Breast epithelium (tissue), 4 donors: ENCODE results near the gene PAQR8. TPM values are rescaled to one million over a fixed set of nuclear protein-coding genes. Genes with fewer than 3 reads are reported as not detected.

Experiments used
- DNase-seq, 2 donors: peaks; one replicate each; pipeline ENCODE4 v3.0.0-alpha.2; 2019; ENCODE audit warnings: low spot score in 2 of 2
- H3K27ac ChIP-seq, 2 donors: fragments of 200-600 bp; sonication (generic) in 1 of 2; one replicate each; pipeline ENCODE4 v1.5.1; 2016 to 2019; ENCODE audit warnings: mild to moderate bottlenecking in 1 of 2
- H3K27me3 ChIP-seq, 2 donors: fragments of 200-600 bp; sonication (generic) in 1 of 2; one replicate each; pipeline versions ENCODE4 v1.5.1 to v1.6.0; 2017 to 2019; ENCODE audit warnings: control low read depth in 1 of 2, mild to moderate bottlenecking in 1 of 2
- H3K36me3 ChIP-seq: fragments of 200-600 bp; one replicate; pipeline ENCODE4 v1.5.1; 2019
- H3K4me1 ChIP-seq, 2 donors: fragments of 200-600 bp; sonication (generic); one replicate each; pipeline ENCODE4 v1.5.1; 2016 to 2019; ENCODE audit warnings: control low read depth in 1 of 2
- H3K4me3 ChIP-seq, 3 donors: fragments of 200-600 bp; sonication (generic); 1 replicate in 2 of 3; 2 replicates in 1 of 3; pipeline ENCODE4 v1.5.1; 2016 to 2019; ENCODE audit warnings: mild to moderate bottlenecking in 3 of 3, moderate library complexity in 2 of 3
- H3K9me3 ChIP-seq, 2 donors: fragments of 200-600 bp; sonication (generic) in 1 of 2; one replicate each; pipeline ENCODE4 v1.5.1; 2016 to 2019; ENCODE audit warnings: control low read depth in 1 of 2
- POLR2A ChIP-seq: fragments of 450-650 bp; IDR thresholded peaks from one replicate; pipeline ENCODE4 v1.6.1; 2016; ENCODE audit warnings: antibody characterized with exemption, mild to moderate bottlenecking, moderate library complexity
- POLR2AphosphoS5 ChIP-seq, 3 donors: sonication (generic); formaldehyde crosslinking; IDR thresholded peaks; one replicate each; pipeline ENCODE4 v1.6.1; 2017; ENCODE audit warnings: antibody characterized with exemption in 3 of 3
- intact Hi-C: fragments of 100-400 bp; cut with DNase I; formaldehyde crosslinking; loops from one replicate; pipeline ENCODE4 v1.15.1; 2023; ENCODE audit warnings: low total_unique reads
- total RNA-seq, 3 donors: library from RNA; depleted of rRNA; stranded (reverse); fragments of >200 nt; gene quantifications; one replicate each; pipeline ENCODE4 v1.1.0, GENCODE V29; 2016
- TF ChIP-seq, protein P1 (sequence below), 3 donors: fragments of 450-650 bp; IDR thresholded peaks; one replicate each; pipeline ENCODE4 v1.5.1; 2016 to 2017; ENCODE audit warnings: antibody characterized with exemption in 3 of 3, mild to moderate bottlenecking in 3 of 3, moderate library complexity in 3 of 3

The PAQR8 gene
- total RNA-seq, 3 donors from 2014 or later, result 4.0 to 4.6 (median 4.3) TPM

DNA sequence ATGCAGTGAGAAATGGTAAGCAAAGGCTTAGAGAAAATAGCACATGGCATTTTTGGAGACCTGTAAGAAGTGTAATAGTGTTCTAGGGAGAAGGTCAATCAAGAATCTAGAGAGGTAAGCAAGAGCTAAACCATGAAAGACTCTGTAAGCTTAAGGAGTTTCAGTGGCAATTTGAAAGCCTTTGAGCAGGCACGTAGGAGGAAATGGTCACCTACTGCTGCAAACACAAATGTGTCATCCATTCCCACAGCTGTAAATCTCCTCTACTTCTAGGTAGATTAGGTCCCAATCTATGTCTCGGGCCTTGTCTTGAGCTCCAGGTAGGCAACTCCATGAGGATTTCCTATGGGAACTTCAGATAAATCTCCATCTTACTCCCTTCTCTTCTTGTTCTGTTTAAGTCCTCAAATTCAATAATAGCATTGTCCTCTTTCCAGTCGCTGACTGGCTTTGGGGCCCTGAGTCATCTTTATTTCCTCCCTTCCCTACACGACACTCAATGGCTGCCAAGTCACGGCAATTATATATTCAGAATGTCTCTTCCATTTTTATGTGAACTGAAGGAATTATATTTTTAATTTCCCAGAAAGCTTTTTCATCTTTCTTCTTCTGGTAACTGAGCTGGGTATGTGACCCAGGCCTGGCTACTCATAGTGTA, 24.2 kb upstream of the PAQR8 start:
- no peak for DNase-seq
- Histone ChIP-seq H3K4me3 (no peak overlapping the region), H3K4me1 (no peaks in the 10 kb centered on the region), H3K27me3 (no peaks in the 10 kb centered on the region), H3K27ac (no peak overlapping the region), H3K9me3 (no peaks in the 10 kb centered on the region), H3K36me3 (no peaks in the 10 kb centered on the region)
- intact Hi-C loops, result no loop called here
- TF ChIP-seq POLR2A, result no peak
- TF ChIP-seq POLR2AphosphoS5 (IDR thresholded peaks at IDR 0.05), result no peak
- TF ChIP-seq, protein P1, sequence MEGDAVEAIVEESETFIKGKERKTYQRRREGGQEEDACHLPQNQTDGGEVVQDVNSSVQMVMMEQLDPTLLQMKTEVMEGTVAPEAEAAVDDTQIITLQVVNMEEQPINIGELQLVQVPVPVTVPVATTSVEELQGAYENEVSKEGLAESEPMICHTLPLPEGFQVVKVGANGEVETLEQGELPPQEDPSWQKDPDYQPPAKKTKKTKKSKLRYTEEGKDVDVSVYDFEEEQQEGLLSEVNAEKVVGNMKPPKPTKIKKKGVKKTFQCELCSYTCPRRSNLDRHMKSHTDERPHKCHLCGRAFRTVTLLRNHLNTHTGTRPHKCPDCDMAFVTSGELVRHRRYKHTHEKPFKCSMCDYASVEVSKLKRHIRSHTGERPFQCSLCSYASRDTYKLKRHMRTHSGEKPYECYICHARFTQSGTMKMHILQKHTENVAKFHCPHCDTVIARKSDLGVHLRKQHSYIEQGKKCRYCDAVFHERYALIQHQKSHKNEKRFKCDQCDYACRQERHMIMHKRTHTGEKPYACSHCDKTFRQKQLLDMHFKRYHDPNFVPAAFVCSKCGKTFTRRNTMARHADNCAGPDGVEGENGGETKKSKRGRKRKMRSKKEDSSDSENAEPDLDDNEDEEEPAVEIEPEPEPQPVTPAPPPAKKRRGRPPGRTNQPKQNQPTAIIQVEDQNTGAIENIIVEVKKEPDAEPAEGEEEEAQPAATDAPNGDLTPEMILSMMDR (IDR thresholded peaks at IDR 0.05), result no peak

- Histone ChIP-seq H3K9me3 (no peaks in the 10 kb centered on the region), H3K4me3 (no peak overlapping the region), H3K27me3 (no peaks in the 10 kb centered on the region), H3K4me1 (no peaks in the 10 kb centered on the region), H3K27ac (no peak overlapping the region), H3K36me3 (no peaks in the 10 kb centered on the region)
- no peak for DNase-seq
- TF ChIP-seq, protein P1 (IDR thresholded peaks at IDR 0.05), result no peak
- TF ChIP-seq POLR2AphosphoS5 (IDR thresholded peaks at IDR 0.05) (no peak), POLR2A (no peak)
- intact Hi-C loops, result no loop called here
Measured at GRCh38 chr6:52340603-52340880, 21.4 kb upstream of the PAQR8 start.

GRCh38 chr6:52341561-52342260, 20.2 kb upstream of the PAQR8 start:
- intact Hi-C loops, result no loop called here
- no peak for DNase-seq
- H3K4me3 ChIP-seq, result no peak overlapping the region
- H3K27me3 ChIP-seq, result no peaks in the 10 kb centered on the region
- TF ChIP-seq, protein P1 (IDR thresholded peaks at IDR 0.05), result no peak
- TF ChIP-seq POLR2A, result no peak
- no peak for TF ChIP-seq POLR2AphosphoS5 (IDR thresholded peaks at IDR 0.05)
- no peaks in the 10 kb centered on the region for H3K36me3 ChIP-seq
- H3K9me3 ChIP-seq, result no peaks in the 10 kb centered on the region
- no peaks in the 10 kb centered on the region for H3K4me1 ChIP-seq
- H3K27ac ChIP-seq, result no peak overlapping the region

DNA sequence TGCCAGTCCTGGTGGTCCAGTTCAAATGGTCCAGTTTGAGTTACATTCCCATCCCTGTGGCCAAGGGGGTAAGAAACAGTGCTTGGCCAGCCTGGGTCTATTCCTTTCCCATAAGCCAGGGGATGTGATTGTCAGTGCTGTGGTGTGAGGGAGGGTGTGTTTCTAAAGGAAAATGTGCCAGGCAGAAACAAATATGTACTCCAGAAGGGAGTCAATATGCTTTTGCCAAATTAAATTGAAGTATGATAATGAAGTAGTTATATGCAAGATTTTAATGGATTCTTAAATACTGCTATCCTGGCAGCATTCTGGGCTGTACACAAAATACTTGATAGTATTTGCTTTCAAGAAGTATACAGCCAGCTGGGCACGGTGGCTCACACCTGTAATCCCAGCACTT, 16.6 kb upstream of the PAQR8 start:
- Histone ChIP-seq H3K27me3 (no peaks in the 10 kb centered on the region), H3K4me1 (no peaks in the 10 kb centered on the region), H3K27ac (no peak overlapping the region), H3K9me3 (no peaks in the 10 kb centered on the region), H3K36me3 (no peaks in the 10 kb centered on the region), H3K4me3 (no peak overlapping the region)
- TF ChIP-seq POLR2AphosphoS5 (IDR thresholded peaks at IDR 0.05) (no peak), POLR2A (no peak)
- TF ChIP-seq, protein P1 (IDR thresholded peaks at IDR 0.05), result no peak
- intact Hi-C loops, result no loop called here
- no peak for DNase-seq

DNA sequence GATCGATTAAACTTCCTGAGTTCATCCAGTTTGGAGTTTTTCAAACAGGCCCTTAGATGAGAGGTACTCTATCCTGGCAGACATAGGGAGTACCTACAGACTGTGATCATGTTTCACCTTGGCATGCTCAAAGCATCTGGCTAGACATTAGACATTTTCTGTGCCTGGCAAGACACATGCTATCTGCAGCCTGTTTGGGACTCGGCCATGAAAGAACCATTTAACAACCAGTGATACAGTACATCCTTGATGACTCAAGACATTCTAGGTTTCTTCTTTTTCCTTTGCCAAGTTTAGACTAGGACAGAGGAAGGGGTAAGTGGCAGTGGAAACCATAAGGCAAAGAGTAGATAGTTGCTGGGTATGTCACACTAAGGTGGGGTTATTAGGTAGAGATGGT, 15.4 kb upstream of the PAQR8 start:
- Histone ChIP-seq H3K27me3 (no peaks in the 10 kb centered on the region), H3K36me3 (no peaks in the 10 kb centered on the region), H3K4me1 (no peaks in the 10 kb centered on the region), H3K4me3 (no peak overlapping the region), H3K27ac (no peak overlapping the region), H3K9me3 (no peaks in the 10 kb centered on the region)
- intact Hi-C loops, result no loop called here
- DNase-seq, result no peak
- TF ChIP-seq POLR2AphosphoS5 (IDR thresholded peaks at IDR 0.05) (no peak), POLR2A (no peak)
- TF ChIP-seq, protein P1 (IDR thresholded peaks at IDR 0.05), result no peak
